Measurements from ENCODE around the gene WDR46. TPM values are rescaled to one million over a fixed set of nuclear protein-coding genes. Genes with fewer than 3 reads are reported as not detected.

WDR46 gene
- total and polyA plus RNA-seq, 2 of the 13 experiments (the other 11 are each of a cell fraction or from before 2014, with no cell fraction given) = 47.4 to 105 TPM

DNA sequence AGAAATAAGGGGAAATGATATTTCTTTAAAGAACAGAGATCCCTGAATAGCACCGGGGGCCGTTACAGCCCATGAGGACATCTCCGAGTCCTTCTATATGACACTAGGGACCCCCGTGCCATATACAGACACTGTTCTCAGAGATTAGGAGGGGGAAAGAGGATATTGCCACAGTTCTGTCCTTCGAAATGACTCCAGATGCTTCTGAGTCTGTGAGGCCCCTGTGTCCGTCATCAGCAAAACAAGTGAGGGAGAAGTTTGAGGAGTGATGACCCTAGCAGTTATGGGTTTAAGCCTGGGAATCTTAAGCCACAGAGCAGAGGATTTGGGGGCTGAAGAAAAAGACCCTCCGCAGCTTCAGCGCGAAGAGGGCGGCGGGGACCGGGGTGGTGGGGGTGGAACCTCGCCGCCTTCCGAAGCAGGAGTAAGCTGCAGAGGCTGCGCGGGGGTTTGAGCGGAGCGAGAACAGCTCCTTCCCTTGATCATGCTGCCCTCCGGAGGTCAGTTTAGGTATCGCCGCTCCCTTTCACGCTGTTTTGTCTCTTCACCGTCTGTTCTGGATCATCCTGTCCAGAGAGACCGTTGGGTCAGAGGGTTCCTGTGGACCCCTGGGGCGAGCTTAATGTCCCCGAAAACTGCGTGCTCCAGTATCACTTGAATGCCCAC, 40.9 kb downstream of the WDR46 start (continued):
- peak; percentile 45; the same call in 1 of the 2 replicates for TF ChIP-seq MED1 (CRISPR knock-in tag; IDR thresholded peaks at IDR 0.05)
- TF ChIP-seq, protein P1, sequence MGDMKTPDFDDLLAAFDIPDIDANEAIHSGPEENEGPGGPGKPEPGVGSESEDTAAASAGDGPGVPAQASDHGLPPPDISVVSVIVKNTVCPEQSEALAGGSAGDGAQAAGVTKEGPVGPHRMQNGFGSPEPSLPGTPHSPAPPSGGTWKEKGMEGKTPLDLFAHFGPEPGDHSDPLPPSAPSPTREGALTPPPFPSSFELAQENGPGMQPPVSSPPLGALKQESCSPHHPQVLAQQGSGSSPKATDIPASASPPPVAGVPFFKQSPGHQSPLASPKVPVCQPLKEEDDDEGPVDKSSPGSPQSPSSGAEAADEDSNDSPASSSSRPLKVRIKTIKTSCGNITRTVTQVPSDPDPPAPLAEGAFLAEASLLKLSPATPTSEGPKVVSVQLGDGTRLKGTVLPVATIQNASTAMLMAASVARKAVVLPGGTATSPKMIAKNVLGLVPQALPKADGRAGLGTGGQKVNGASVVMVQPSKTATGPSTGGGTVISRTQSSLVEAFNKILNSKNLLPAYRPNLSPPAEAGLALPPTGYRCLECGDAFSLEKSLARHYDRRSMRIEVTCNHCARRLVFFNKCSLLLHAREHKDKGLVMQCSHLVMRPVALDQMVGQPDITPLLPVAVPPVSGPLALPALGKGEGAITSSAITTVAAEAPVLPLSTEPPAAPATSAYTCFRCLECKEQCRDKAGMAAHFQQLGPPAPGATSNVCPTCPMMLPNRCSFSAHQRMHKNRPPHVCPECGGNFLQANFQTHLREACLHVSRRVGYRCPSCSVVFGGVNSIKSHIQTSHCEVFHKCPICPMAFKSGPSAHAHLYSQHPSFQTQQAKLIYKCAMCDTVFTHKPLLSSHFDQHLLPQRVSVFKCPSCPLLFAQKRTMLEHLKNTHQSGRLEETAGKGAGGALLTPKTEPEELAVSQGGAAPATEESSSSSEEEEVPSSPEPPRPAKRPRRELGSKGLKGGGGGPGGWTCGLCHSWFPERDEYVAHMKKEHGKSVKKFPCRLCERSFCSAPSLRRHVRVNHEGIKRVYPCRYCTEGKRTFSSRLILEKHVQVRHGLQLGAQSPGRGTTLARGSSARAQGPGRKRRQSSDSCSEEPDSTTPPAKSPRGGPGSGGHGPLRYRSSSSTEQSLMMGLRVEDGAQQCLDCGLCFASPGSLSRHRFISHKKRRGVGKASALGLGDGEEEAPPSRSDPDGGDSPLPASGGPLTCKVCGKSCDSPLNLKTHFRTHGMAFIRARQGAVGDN (CRISPR knock-in tag; IDR thresholded peaks at IDR 0.05) = no peak
- no peak for TF ChIP-seq ZSCAN29 (CRISPR knock-in tag; conservative IDR thresholded peaks at IDR 0.05)
- TF ChIP-seq ARID5B (CRISPR knock-in tag; IDR thresholded peaks at IDR 0.05) = peak; percentile 59
- TF ChIP-seq ZNF3 (CRISPR knock-in tag; IDR thresholded peaks at IDR 0.05) = no peak
- 0 out of 2 replicates have a peak, but pooled peaks have one; percentile 47 for TF ChIP-seq MIXL1 (CRISPR knock-in tag; IDR thresholded peaks at IDR 0.05)
- peak; percentile 27; the same call in 1 of the 2 replicates for TF ChIP-seq MYC (CRISPR knock-in tag; IDR thresholded peaks at IDR 0.05; ENCODE audit: borderline replicate concordance)
- TF ChIP-seq HNF1B (CRISPR knock-in tag; IDR thresholded peaks at IDR 0.05) = no peak
- TF ChIP-seq ATAD3A (CRISPR knock-in tag; IDR thresholded peaks at IDR 0.05) = peak; percentile 54; the same call in 1 of the 2 replicates
- no peak for TF ChIP-seq ZNF205 (CRISPR knock-in tag; IDR thresholded peaks at IDR 0.05)
- peak; percentile 47; the same call in 1 of the 2 replicates for TF ChIP-seq ZBTB33 (CRISPR knock-in tag; IDR thresholded peaks at IDR 0.05)
- no peak for TF ChIP-seq CSRNP2 (CRISPR knock-in tag; conservative IDR thresholded peaks at IDR 0.05; ENCODE audit: low read depth)
- TF ChIP-seq ZNF703 (CRISPR knock-in tag; IDR thresholded peaks at IDR 0.05; ENCODE audit: borderline replicate concordance) = no peak
- 0 out of 2 replicates have a peak, but pooled peaks have one; percentile 47 for TF ChIP-seq ZNF335 (CRISPR knock-in tag; IDR thresholded peaks at IDR 0.05)
- TF ChIP-seq DR1 (CRISPR knock-in tag; IDR thresholded peaks at IDR 0.05) = no peak
- no peak for TF ChIP-seq MTA3 (CRISPR knock-in tag; IDR thresholded peaks at IDR 0.05)
